HepG2 (cell line): Measurements from ENCODE around the gene MPP3. TPM values are rescaled to one million over a fixed set of nuclear protein-coding genes. Genes with fewer than 3 reads are reported as not detected.

Experiments used
- ATAC-seq: fragments of 200-7000 bp; cut with Tn5 transposase; 3 replicates; pipeline ENCODE4 v1.9.1; 2020; ENCODE audit warnings: mild to moderate bottlenecking, moderate library complexity
- BruUV-seq: library from RNA; stranded (reverse); fragments of 400-500 nt; replicated peaks from 2 replicates; lab custom pipeline; 2021; lab: Mats Ljungman, UMichigan
- CTCF ChIA-PET: fragments of 300-600 bp; formaldehyde crosslinking; extraction: SDS; loops from one replicate; lab custom pipeline; 2021; ENCODE audit warnings: low total read pairs, inconsistent platforms, low intra/inter-chr PET ratio; lab: Yijun Ruan, JAX
- POLR2A ChIA-PET: fragments of 350-600 bp; sonication (Branson Sonifier 250); formaldehyde crosslinking; loops from one replicate; lab custom pipeline; 2020; ENCODE audit warnings: antibody characterized with exemption, inconsistent platforms; lab: Yijun Ruan, JAX
- DNase-seq: peaks from one replicate; pipeline ENCODE4 v3.0.0-alpha.2; 2015; ENCODE audit warnings: low spot score
- FAIRE-seq: peaks from 3 replicates; lab custom pipeline; 2011; peaks lifted over from hg19 to GRCh38; lab: Jason Lieb, UNC
- H2AFZ ChIP-seq: one replicate; pipeline ENCODE4 v1.6.1; 2011; ENCODE audit warnings: low read length, inconsistent platforms
- H3K27ac ChIP-seq: fragments of 300-600 bp; 3 replicates; pipeline ENCODE4 v1.8.0; 2011; ENCODE audit warnings: mixed run types, mild to moderate bottlenecking, mixed read lengths, low read length, inconsistent platforms; ENCODE audit not compliant: insufficient read depth; ENCODE audit errors: extremely low read length
- H3K27me3 ChIP-seq, 2 experiments: fragments of 200-600 bp in 1 of 2; 2 replicates in 1 of 2; 3 replicates in 1 of 2; pipeline versions ENCODE4 v1.6.0 to v1.8.0; 2011; ENCODE audit warnings: low read length in 2 of 2, mild to moderate bottlenecking in 2 of 2, moderate library complexity in 2 of 2, inconsistent platforms in 1 of 2; ENCODE audit not compliant: insufficient read depth in 2 of 2, control insufficient read depth in 1 of 2
- H3K36me3 ChIP-seq, 2 experiments: fragments of 200-600 bp in 1 of 2; replicated peaks in 1 of 2; 2 replicates in 1 of 2; 3 replicates in 1 of 2; pipeline versions ENCODE4 v1.5.1 to v1.8.0; 2011; ENCODE audit warnings: low read length in 2 of 2, inconsistent platforms in 1 of 2; ENCODE audit not compliant: insufficient read depth in 2 of 2, control insufficient read depth in 1 of 2
- H3K4me1 ChIP-seq: 2 replicates; pipeline ENCODE4 v1.5.1; 2012; ENCODE audit warnings: low read length, inconsistent platforms; ENCODE audit not compliant: insufficient read depth
- H3K4me2 ChIP-seq: 2 replicates; pipeline ENCODE4 v1.6.0; 2011; ENCODE audit warnings: low read depth, low read length, inconsistent platforms
- H3K4me3 ChIP-seq, 3 experiments: fragments of 200-600 bp in 1 of 3; sonication (generic), shearing (Covaris generic) in 1 of 3; replicated peaks in 1 of 3; 2 replicates each; pipeline ENCODE4 v1.5.1; 2011 to 2016; ENCODE audit warnings: low read length in 3 of 3, inconsistent platforms in 2 of 3, low read depth in 2 of 3, mild to moderate bottlenecking in 2 of 3, control low read depth in 1 of 3, mixed read lengths in 1 of 3; ENCODE audit not compliant: insufficient read depth in 1 of 3
- H3K79me2 ChIP-seq: one replicate; pipeline ENCODE4 v1.6.1; 2011; ENCODE audit warnings: low read length, inconsistent platforms; ENCODE audit not compliant: insufficient read depth
- H3K9ac ChIP-seq: 2 replicates; pipeline ENCODE4 v1.6.0; 2011; ENCODE audit warnings: mild to moderate bottlenecking, low read depth, low read length, inconsistent platforms; ENCODE audit not compliant: insufficient read depth
- H3K9me3 ChIP-seq: 2 replicates; pipeline ENCODE4 v1.5.1; 2012; ENCODE audit warnings: mild to moderate bottlenecking, low read length
- H4K20me1 ChIP-seq: 2 replicates; pipeline ENCODE4 v1.6.0; 2011; ENCODE audit warnings: inconsistent platforms, mild to moderate bottlenecking, low read length, moderate library complexity; ENCODE audit not compliant: insufficient read depth
- CBX5 ChIP-seq: sonication (generic); formaldehyde crosslinking; IDR thresholded peaks from 2 replicates; pipeline ENCODE4 v1.4.0; 2020; ENCODE audit warnings: missing genetic modification reagents, borderline replicate concordance
- CREB3 ChIP-seq: sonication (generic); formaldehyde crosslinking; IDR thresholded peaks from 2 replicates; pipeline ENCODE4 v1.5.0; 2020; ENCODE audit warnings: missing genetic modification reagents
- DMTF1 ChIP-seq: sonication (generic); formaldehyde crosslinking; IDR thresholded peaks from 2 replicates; pipeline ENCODE4 v1.4.0; 2020; ENCODE audit warnings: mild to moderate bottlenecking, missing genetic modification reagents
- FOXA3 ChIP-seq: IDR thresholded peaks from 2 replicates; pipeline ENCODE4 v1.6.1; 2016; ENCODE audit warnings: missing genetic modification reagents, missing compliant biosample characterization
- FOXK2 ChIP-seq: fragments of 450-650 bp; IDR thresholded peaks from 2 replicates; pipeline ENCODE4 v1.6.1; 2016
- NCOA1 ChIP-seq: sonication (generic); formaldehyde crosslinking; IDR thresholded peaks from 2 replicates; pipeline ENCODE4 v1.9.0; 2021; ENCODE audit warnings: missing genetic modification reagents
- NCOR1 ChIP-seq: fragments of 200-600 bp; sonication (generic); IDR thresholded peaks from 2 replicates; pipeline ENCODE4 v1.7.0; 2017; ENCODE audit warnings: antibody characterized with exemption, low read length, borderline replicate concordance
- SKI ChIP-seq: fragments of 450-650 bp; IDR thresholded peaks from one replicate; pipeline ENCODE4 v1.6.1; 2018; ENCODE audit warnings: mild to moderate bottlenecking; ENCODE audit not compliant: partially characterized antibody
- SOX13 ChIP-seq, 3 experiments: fragments of 450-650 bp in 1 of 3; sonication (generic) in 1 of 3; formaldehyde crosslinking in 1 of 3; IDR thresholded peaks in 2 of 3; conservative IDR thresholded peaks in 1 of 3; 2 replicates each; pipeline versions ENCODE4 v1.5.0 to v1.6.1; 2016 to 2020; ENCODE audit warnings: antibody characterized with exemption in 1 of 3, mild to moderate bottlenecking in 1 of 3, missing compliant biosample characterization in 1 of 3, missing genetic modification reagents in 1 of 3, moderate library complexity in 1 of 3
- SP1 ChIP-seq, 2 experiments: fragments of 450-650 bp in 1 of 2; sonication (generic) in 1 of 2; formaldehyde crosslinking in 1 of 2; IDR thresholded peaks; 2 replicates each; pipeline versions ENCODE4 v1.4.0 to v1.6.1; 2016 to 2020; ENCODE audit warnings: missing genetic modification reagents in 1 of 2
- TEAD3 ChIP-seq: optimal IDR thresholded peaks from 2 replicates; pipeline ENCODE3; 2016; ENCODE audit warnings: borderline replicate concordance
- TP53 ChIP-seq: sonication (generic); formaldehyde crosslinking; conservative IDR thresholded peaks from 2 replicates; pipeline ENCODE4 v1.4.0; 2020; ENCODE audit warnings: missing genetic modification reagents
- ZNF503 ChIP-seq: sonication (generic); formaldehyde crosslinking; IDR thresholded peaks from 2 replicates; pipeline ENCODE4 v1.4.0; 2020; ENCODE audit warnings: missing genetic modification reagents
- ZNF776 ChIP-seq: sonication (generic); formaldehyde crosslinking; IDR thresholded peaks from 2 replicates; pipeline ENCODE4 v1.4.0; 2020; ENCODE audit warnings: mild to moderate bottlenecking, missing genetic modification reagents
- WGBS: methylation state at CpG from one replicate; pipeline ENCODE4 v1.1.6; 2017; ENCODE audit warnings: low lambda C conversion rate; 5-methylcytosine and 5-hydroxymethylcytosine counted together
- in situ Hi-C: cut with HindIII; loops from 2 replicates; pipeline ENCODE4 v1.10.0; 2017; ENCODE audit warnings: low pct_unique_long_range_greater_than_20kb; ENCODE audit not compliant: extremely low pct_ligation_motif_present
- intact Hi-C: fragments of 100-400 bp; cut with micrococcal nuclease; formaldehyde crosslinking; loops from one replicate; pipeline ENCODE4 v1.10.0; 2022; ENCODE audit not compliant: unreplicated experiment
- polyA plus RNA-seq, 8 experiments: library from polyadenylated mRNA; depleted of rRNA in 3 of 8; stranded (reverse) in 7 of 8; unstranded in 1 of 8; fragments of >200 nt; fragmentation: Illumina TruSeq in 4 of 8; extraction: Trizol in 4 of 8; gene quantifications; 2 replicates each; pipeline versions ENCODE4 v1.2.1 to v1.2.3, GENCODE V29; 2011 to 2016; ENCODE audit warnings: low read depth in 4 of 8, missing spikeins in 1 of 8, mixed read lengths in 1 of 8; ENCODE audit not compliant: insufficient read depth in 1 of 8
- total RNA-seq, 5 experiments: library from RNA; depleted of rRNA; stranded (reverse); fragments of >200 nt; fragmentation: Illumina TruSeq; extraction: Trizol; gene quantifications; 2 replicates each; pipeline ENCODE4 v1.2.3, GENCODE V29; 2016; ENCODE audit warnings: low read depth in 1 of 5

MPP3 gene
- total and polyA plus RNA-seq, 2 of the 13 experiments (the other 11 are each of a cell fraction or from before 2014, with no cell fraction given), result 0.91 to 1.8 TPM

GRCh38 chr17:43801844-43802243 lies 31.1 kb downstream of the MPP3 start:
- Histone ChIP-seq H3K27me3 (0 out of 5 replicates have a peak, but pooled peaks cover 0 to 10% of the 10 kb centered on the region in 2 experiments), H3K79me2 (no peaks in the 10 kb centered on the region), H3K9ac (no peak overlapping the region), H3K4me2 (peak overlapping the region; percentile 54), H3K36me3 (no peaks in the 10 kb centered on the region), H3K4me3 (0 out of 6 replicates have a peak overlapping the region, but pooled peaks of 1 of the 3 experiments have one; percentile 4), H3K27ac (peak overlapping the region; percentile 7), H4K20me1 (no peaks in the 10 kb centered on the region), H3K4me1 (peaks cover 48% of the 10 kb centered on the region), H2AFZ (no peak overlapping the region), H3K9me3 (no peaks in the 10 kb centered on the region)
- ChIA-PET POLR2A (no interaction called here), CTCF (no interaction called here)
- no TSS peak for BruUV-seq
- FAIRE-seq (peak; percentile 90), DNase-seq (peak; percentile 98), ATAC-seq (peak; percentile 99)
- in situ Hi-C loops (no loop called here), intact Hi-C loops (no loop called here)
- WGBS, result 0% methylated on average over 3 of the region's 3 CpGs
- peak; percentile 55 for TF ChIP-seq SKI
- 0 out of 2 replicates have a peak, but pooled peaks have one; percentile 17 for TF ChIP-seq TP53
- TF ChIP-seq NCOA1 (CRISPR knock-in tag), result no peak
- peak; percentile 68 for TF ChIP-seq FOXK2
- TF ChIP-seq FOXA3 (CRISPR knock-in tag), result peak; percentile 98
- peak; percentile 42; the same call in 1 of the 2 replicates for TF ChIP-seq CBX5 (CRISPR knock-in tag)
- TF ChIP-seq ZNF776 (CRISPR knock-in tag), result no peak
- no peak for TF ChIP-seq DMTF1
- peak; percentile 52; the same call in 1 of the 2 replicates for TF ChIP-seq NCOR1
- TF ChIP-seq SOX13 (IDR thresholded peaks at IDR 0.05), result peak; percentile 85
- TF ChIP-seq SOX13 (CRISPR knock-in tag; conservative IDR thresholded peaks at IDR 0.05 in 1 of 2, IDR thresholded peaks at IDR 0.05 in 1 of 2), result peak in 1 of 2 experiments; percentile 91; a peak in 2 of 4 replicates
- peak; percentile 92 for TF ChIP-seq TEAD3 (CRISPR knock-in tag)
- peak; percentile 92 for TF ChIP-seq ZNF503 (CRISPR knock-in tag)
- TF ChIP-seq SP1 (IDR thresholded peaks at IDR 0.05), result no peak
- TF ChIP-seq SP1 (CRISPR knock-in tag; IDR thresholded peaks at IDR 0.05), result no peak
- no peak for TF ChIP-seq CREB3 (CRISPR knock-in tag)
